Measurements from ENCODE around the gene PRKCB.

The PRKCB gene

DNA sequence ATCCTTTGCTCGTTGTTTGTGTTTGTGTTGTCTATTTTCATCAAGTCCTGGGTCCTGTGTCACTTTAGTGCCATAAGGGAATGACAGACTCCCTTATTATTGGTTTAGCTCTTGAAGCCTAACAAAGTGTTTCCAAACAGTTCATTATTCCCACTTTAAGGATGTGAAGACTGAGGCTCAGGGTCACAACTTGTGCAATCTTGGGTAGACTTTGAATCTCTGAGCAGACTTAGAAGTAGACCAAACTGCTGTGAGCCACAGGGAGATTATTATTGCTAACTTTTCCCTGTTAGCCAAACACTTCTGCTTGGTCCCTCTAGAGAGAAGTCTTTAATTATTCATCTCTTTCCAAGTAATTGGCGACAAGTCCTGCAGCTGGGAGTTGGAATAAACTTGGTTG is 31.8 kb downstream of the PRKCB start:
- no peak for DNase-seq

DNA sequence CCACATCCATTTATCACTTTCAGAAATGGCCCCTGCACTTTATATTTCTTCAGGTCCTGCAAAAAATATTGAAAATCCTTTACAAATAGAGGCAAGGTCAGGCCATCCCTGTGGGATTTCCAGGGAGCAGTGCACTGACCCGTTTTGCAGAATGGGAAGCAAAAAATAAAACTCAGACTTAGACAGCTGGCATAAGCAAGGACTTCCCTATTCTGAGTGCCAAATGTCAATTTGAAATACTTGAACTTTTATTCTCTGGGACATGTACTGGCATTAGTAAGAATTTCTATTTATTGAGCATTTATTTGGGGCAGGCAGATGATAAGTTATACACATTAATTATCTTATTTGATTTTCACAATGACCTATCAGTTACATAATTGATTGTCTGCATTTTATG is 32.4 kb downstream of the PRKCB start:
- no peak for DNase-seq

DNA sequence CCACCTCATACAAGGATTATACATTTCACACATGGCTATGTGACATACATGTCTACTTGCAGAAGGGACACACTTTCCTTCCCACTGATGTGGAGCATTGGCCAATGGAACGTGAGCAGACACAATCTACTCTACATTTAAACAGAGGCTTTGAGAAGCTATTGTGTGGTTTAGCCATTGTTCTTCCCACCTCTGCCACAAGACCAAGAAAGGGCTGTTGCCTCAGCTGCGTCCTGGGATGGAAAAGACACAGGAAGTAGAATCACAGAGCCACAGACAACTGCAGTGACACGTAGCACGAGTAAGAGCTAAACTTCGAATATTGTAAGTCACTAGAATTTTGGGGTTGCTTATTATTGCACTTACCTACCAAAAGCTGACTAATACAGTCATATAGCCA is 33.3 kb downstream of the PRKCB start:
- no peak for DNase-seq

DNA sequence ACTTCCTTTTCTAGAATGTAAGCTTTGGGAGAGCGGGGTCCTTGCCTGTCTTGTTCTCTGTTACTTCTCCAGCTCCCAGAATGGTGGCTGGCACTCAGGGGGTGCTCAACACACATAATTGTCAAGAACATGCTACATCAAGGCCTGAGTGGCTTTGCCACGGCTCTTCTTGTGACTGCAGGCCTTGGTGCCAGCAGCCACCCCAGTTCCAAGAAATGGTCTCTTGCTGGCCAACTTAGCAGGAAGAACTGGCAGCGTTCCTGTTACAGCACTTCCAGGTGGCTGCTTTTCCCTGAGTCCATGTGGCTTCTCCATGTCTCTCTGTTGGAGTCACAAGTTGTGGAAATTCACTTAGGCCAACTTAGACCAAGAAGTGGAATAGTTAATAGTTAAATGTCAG is 36.1 kb downstream of the PRKCB start:
- no peak for DNase-seq

DNA sequence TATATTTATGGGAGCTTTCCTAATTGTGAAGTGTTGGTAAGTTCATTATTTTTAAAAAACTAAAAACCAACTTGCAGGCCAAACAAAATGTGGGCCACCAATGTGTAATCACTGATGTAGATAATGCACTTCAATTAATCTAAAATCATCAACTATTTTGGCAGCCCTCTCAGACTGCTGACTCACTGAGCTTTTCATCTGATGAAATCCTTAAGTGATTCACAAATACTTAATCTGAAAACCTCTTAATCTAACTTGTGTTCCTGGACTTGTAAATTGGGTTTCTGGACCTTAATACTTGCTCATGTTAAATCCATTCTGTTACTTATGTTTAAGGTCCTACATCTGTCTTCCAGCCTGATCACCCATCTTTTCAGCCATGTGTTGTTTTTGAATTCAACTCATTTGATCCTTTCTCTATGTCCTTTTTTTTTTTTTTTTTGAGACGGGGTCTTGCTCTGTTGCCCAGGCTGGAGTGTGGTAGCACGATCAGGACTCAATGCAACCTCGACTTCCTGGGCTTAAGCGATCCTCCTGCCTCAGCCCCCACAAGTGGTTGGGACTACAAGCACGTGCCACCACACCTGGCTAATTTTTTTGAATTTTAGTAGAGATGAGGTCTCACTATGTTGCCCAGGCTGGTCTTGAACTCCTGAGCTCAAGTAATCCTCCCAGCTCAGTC is 39.0 kb downstream of the PRKCB start:
- no peak for DNase-seq

DNA sequence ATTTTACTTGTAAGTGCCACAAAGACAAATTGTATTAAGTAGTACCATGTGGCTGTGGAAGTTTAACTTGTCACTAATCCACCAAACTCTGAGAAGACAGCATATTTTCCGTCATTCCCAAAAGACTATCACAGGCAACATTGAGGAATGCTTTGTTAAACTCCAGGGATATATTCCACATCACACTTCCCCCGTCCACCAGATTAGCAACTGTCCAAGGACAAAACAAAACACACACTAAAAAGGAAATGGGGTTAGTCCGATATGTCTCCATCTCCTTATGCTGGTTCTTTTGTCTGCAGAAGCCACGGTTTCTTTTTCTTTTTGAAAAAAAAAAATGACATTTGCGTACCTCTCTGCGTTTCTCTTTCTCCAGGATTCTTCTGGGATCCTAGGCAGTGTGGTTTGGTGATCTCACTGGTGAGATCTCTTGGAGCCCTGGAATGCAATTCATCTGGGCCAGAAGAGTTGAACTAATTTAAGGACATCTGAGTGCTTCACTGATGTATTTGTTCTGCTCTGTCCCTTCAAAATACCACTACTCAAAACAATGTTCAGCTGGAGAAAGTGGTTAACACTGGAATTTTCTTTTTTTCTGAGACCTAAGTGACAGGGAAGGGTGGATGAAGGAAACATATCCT is 40.6 kb downstream of the PRKCB start:
- DNase-seq, result no peak

DNA sequence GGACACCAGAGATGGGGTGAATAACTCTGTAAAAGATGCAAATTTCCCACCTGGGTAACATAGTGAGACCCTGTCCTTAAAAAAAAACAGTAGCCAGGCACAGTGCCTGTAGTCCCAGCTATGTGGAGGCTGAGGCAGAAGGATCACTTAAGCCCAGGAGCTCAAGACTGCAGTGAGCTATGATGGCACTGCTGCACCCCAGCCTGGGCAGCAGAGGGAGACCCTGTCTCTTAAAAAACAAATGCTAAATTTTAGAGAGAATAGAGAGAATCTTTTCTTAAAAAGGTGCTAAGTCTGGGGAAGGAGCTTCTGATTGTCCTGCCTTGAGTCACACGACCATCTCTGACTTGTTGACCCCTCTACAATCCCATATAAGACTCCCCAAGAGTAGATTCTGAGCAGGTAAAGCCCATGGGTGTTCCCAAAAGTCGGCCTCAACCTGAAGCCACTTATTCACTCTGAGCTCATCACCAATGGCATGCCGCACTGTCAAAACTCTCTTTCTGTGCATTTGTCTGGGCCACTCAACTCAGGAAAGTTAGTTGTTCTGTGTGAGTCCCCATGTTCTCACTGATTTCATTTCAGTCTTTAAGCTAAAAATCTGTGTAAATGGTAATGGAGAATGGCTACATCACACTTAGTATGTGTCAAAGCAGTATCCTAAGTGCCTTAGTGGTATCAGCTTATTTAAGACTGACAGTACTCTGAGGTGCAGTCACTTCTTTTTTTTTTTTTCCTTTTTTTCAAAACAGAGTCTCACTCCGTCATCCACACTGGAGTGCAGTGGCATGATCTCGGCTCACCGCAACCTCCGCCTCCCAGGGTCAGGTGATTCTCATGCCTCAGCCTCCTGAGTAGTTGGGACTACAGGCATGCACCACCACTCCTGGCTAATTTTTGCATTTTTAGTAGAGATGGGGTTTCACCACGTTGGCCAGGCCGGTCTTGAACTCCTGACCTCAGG is 41.6 kb downstream of the PRKCB start:
- no peak for DNase-seq

DNA sequence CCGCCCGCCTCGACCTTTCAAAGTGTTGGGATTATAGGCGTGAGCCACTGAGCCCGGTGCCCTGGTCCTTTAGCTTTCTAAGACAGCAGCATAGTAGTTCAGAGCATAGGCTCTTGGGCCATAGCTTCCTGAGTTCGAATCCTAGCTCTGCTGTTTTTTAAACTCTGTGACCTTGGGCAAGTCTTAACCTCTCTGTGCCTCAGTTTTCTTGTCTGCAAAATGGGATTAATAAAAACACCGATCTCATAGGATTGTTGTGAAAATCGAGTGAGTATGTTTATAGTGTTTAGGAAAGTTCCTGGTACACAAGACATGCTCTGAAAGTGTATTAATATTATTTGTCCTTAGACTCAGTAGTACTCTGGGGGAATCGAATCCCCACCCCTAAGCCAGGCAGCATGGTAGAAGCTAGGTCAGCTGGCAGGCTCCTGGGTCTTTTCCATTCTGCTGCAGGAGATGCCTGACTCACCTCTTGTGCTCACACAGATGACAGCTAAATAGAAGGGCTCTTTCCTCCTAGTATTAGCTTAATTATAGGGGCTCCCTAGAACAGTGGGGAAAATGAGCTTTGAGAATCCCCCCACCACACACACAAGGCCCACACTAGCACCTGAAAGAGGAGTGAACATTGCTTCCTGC is 44.1 kb downstream of the PRKCB start:
- peak; percentile 29 for DNase-seq

DNA sequence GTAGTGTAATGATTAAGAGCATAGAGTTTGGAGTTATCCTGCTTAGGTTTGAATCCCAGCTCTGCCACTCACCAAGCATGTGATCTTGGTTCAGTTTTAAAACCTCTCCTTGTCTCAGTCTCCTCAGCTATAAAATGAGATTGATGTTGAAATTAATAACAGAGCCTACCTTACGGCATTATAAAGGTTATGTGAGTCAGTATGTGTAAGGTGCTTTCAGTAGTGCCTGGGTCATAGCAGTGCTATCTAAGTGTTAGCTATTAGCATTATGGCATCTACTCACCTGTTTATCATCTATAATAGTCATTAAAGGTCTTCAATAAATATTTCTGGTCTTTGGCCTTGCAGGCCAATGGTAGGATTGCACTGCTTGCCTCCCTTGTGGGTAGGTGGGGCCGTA is 53.4 kb downstream of the PRKCB start:
- no peak for DNase-seq

DNA sequence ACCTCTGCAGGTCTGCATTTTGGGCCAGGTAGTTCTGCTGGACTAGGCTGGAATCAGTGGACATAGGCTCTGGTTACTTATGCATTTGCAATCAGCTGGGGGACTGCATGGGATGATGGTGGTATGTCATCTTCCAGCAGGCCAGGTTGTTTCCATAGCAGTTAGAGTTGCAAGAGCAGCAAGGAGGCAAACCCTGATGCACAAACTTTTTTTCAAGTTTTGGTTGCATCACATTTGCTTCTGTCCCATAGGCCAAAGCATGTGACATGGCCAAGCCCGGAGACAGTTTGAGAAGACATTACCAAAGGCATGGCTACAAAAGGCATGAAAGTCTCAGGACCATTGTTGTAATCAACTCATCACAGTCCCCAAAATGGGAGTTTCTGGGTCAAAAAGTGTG is 58.2 kb downstream of the PRKCB start:
- DNase-seq, result no peak

DNA sequence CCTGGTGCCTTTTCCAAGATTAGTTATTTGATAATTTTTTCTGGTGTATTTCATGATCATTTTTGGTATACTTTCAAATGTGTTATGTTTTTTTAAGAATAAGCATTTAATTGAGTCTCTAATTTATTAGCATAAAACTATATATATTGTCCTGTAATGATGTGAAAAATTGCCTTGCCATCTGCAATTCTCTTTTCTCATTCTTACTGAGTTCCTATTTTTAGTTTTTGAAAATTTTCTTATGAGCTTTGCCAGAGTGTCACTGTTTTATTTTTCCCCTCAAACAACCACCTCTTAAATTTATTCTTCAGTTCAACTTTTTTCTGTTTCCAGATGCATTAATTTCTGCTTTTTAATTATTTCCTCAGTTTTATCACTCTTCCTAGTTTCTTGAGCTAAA is 59.3 kb downstream of the PRKCB start:
- no peak for DNase-seq

DNA sequence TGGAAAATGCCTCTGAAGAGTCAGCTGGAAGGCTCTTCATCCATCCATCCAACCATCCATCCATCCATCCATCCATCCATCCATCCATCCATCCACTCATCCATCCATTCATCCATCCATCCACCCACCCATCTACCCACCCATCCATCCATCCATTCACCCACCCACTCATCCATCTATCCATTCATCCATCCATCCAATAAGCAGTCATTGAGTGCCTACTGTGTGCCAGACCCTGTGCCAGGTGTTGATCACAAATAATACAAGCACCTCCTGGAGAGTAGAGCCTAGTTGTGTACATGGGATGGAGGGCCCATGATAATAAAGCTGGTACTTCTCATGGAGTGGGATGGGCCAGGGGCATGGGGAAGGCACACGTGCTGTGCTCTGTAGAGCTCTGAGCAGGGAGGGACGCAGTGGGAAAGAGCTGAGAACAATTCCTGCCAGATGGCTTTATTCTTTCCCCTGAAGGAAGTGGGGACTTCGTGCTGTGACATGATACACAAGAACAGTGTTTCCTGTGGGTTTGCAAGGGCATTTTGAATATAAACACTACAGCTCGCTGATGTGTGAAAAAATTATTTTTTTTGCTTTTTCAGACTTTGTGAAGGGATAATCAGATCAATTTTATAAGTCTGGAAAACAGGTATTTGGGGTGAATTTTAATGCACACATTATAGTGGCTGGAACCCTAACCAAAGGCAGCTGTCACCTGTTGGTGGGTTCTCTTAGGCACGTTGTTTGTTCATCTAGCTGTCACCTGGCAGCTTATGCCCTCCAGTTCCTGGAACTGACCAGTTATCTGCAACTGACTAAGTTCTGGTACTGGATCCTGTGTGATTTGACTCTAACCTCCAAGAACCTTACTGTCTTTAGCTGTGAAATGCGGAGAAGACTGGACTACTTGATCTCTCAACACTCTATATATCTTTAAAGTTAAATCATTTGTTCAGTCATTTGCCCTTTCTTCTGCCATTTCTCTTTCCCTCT is 61.3 kb downstream of the PRKCB start:
- DNase-seq, result no peak

DNA sequence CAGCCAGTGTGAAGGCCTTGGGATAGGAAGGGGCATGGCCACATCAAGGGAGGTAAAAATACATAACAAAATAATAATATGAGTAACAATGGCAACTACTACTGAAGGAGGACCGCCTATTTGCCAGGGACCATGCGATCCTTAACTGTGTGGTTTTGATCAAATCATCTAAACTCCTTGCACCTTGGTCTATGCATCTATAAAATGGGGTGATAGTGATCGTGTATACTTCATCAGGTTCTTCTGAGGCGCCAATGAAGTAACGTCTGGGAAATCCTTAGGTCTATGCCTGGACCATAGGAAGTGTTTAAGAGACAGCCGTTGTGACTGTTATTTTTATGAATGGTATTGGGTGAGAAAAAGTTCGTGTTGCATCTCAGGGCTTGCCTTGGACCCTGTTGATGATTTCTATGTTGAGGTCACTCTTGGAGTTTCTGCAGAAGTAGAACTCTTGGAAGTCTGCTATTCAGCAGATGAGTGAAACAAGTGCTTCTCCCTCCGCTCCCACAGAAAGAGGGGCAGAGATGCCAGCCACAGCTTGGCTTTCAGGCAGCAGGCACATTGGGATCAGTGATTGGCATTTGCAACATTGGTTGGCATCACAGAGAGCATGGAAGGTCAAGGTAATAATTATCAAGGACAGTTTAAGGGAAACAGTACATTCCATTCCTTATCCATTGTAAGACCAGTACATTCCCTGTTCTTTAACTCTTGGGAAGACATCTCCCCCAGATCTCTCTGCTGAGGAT is 63.1 kb downstream of the PRKCB start:
- DNase-seq, result no peak

DNA sequence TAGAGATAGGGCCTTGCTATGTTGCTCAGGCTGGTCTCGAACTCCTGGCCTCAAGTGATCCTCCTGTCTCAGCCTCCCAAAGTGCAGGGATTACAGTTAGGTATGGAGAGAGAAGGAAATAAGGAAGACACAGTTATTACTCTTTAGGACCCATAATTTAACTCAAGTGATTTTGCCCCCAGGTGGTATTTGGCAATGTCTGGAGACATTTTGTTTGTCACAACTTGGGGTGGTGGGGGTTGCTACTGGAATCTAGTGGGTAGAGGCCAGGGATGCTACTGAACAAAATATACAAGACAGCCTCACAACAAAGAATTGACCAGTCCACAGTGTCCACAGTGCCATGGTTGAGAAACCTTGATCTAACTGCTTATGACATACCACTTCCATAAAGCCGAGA is 64.1 kb downstream of the PRKCB start:
- no peak for DNase-seq

DNA sequence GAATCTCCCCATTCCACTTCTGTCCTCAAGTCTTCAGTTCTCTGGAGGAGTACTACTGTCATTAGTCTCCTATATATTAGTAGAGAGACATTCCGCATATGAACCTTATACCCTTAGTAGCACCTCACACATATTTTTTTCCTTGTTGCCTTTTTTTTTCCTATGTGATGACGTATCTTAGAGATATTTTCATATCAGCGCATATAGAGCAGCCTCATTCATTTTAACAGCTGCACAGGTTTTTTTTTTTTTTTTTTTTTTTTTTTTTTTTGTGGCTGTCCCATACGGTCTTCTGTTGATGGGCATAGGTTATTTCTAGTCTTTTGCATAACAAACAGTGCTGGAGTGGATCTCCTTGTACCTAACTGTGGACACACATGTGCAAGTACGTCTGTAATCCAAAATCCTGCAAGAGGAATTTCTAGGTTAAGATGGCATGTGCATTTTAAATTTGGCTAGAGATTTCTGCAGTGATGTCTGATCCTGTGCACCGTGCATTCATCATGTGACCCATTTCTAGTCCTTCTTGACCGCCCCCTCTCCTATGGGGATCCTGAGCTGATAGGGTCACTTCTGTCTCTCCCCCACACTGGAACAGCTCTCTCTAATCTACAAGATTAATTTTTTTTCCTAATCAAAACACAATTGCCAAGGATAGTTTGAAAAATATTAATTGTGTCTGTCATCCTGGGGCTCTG is 64.8 kb downstream of the PRKCB start:
- DNase-seq, result no peak

DNA sequence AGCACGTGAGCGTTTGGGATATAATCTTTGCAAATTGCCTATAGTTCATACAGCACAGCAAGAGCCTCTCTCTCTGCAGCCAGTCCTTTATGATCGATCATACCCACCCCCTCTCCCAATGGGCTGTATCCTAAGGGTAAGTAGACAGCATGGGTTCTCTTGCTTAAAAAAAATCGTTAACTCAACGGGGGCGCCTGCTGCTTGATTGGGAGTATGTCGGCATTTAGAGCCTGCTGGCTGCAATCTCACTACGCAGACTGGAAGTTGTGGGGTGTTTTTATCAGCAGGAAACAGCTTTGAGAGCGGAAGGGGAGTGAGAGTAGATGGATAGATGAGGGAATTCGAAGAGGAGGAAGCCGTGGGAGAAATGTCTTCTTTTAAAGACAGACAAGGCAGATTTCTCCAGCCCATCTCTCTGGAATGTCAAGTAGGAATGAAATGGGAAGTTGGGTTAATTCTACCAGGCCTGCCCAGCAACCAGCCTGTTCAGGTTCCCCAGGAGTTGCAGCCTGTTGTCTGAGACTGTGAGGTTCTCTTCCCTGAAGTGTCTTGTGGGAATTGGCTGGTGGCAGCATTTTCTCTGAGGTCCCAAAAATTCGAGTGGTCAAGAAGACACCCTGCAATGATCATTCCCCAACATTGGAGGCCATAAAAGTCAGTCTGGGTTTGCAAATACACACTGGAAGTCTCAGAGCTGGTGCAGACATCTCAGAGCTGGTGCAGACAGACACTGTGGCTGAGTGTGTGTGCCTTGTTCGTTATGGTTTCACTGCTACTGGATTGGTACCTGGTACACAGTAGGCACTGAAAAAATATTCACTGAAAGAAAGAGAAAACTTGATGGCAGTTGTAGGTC is 65.6 kb downstream of the PRKCB start:
- no peak for DNase-seq

DNA sequence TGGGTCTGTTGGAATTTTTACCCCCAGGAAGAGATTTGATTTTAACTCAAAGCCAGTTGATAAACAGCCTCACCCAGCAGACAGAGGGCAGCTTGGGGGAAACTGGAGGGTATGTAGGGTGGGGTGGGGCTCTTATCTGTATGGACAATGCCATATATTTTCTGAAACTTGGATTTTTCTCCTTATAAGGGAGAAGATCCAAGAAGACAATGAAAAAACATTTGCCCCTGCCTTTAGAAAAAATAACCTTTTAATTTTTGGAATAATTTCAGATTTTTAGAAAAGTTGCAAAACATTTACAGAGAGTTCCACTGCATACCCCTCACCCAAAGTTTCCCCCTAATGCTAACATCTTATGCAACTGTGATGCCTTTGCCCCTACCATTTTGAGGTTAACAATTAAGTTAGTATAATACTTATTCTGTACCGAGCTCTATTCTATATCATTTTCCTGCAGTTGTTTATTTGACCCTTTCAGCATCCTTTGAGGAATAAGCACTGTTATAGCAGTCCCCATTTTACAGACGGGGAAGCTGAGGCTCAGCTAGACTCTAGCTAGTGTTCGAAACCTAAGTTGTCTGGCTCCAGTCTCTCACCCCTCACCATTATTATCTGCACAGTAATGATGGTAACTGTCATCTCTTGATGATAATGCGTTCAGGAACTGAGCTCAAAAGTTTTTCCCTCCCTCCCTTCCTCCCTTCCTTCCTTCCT is 66.4 kb downstream of the PRKCB start:
- no peak for DNase-seq

DNA sequence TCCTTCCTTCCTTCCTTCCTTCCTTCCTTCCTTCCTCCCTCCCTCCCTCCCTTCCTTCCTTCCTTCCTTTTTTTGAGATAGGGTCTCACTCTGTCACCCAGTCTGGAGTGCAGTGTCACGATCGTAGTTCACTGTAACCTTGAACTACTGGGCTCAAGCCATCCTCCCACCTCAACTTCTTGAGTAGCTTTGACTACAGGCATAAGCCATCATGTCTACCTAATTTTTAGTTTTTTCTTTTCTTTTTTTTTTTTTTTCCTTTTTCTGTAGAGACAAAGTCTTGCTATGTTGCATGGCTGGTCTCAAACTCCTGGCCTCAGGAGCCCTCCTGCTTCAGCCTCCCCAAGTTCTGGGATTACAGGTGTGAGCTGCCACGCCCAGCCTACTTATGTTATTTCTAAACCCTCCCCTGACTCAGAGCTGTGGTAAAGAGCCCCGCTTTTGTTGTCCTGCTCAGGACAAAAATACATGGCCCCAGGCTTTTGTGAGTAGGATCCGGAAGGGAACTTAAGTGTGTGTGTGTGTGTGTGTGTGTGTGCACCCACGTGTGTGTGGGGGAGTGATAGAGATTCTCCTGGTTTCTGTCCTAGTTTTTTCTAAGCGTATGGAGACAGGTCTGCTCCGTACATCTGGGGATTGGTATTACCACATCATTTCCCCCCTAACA is 67.1 kb downstream of the PRKCB start:
- no peak for DNase-seq

Data from NCI-H2227 treated with DMSO at 0.1 percent for 48 hours (cell line).